HG02885 (cell line): ENCODE data around the gene PHLPP2.

Experiments
- ATAC-seq: cut with Tn5 transposase; IDR thresholded peaks from one replicate; pipeline ENCODE4 v1.9.1; 2021; ENCODE audit warnings: mild to moderate bottlenecking; ENCODE audit not compliant: unreplicated experiment, poor library complexity

PHLPP2 gene, protein sequence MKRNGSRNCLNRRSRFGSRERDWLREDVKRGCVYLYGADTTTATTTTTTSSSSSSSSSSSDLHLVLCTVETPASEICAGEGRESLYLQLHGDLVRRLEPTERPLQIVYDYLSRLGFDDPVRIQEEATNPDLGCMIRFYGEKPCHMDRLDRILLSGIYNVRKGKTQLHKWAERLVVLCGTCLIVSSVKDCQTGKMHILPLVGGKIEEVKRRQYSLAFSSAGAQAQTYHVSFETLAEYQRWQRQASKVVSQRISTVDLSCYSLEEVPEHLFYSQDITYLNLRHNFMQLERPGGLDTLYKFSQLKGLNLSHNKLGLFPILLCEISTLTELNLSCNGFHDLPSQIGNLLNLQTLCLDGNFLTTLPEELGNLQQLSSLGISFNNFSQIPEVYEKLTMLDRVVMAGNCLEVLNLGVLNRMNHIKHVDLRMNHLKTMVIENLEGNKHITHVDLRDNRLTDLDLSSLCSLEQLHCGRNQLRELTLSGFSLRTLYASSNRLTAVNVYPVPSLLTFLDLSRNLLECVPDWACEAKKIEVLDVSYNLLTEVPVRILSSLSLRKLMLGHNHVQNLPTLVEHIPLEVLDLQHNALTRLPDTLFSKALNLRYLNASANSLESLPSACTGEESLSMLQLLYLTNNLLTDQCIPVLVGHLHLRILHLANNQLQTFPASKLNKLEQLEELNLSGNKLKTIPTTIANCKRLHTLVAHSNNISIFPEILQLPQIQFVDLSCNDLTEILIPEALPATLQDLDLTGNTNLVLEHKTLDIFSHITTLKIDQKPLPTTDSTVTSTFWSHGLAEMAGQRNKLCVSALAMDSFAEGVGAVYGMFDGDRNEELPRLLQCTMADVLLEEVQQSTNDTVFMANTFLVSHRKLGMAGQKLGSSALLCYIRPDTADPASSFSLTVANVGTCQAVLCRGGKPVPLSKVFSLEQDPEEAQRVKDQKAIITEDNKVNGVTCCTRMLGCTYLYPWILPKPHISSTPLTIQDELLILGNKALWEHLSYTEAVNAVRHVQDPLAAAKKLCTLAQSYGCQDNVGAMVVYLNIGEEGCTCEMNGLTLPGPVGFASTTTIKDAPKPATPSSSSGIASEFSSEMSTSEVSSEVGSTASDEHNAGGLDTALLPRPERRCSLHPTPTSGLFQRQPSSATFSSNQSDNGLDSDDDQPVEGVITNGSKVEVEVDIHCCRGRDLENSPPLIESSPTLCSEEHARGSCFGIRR (N-terminal part only)

DNA sequence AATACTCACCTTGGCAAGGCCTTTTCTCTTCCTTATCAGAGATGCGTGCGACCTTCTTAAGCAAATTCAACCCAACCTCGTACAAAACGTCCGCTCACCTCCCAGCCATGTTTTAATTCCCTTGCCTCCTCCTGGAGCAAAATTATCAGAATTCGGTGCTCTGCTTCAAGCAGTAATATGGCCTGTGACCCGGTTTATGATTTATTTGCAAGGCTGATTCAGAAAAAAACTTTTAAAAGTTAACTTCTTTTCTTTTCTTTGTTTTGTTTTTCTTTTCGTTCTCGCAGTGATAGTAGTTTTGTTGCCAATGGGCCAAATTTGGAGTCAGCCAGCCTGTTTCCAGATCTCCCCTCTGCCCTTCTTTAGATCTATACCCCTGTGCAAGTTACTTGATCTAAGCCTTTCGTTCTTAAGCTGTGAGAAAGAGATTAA lies at the start of gene PHLPP2:
PHLPP2 (minus strand) TSS at position 382 of the 432 bp plus-strand sequence. CDS start 9,906 bp downstream, outside the sequence.
- ATAC-seq, result no peak

DNA sequence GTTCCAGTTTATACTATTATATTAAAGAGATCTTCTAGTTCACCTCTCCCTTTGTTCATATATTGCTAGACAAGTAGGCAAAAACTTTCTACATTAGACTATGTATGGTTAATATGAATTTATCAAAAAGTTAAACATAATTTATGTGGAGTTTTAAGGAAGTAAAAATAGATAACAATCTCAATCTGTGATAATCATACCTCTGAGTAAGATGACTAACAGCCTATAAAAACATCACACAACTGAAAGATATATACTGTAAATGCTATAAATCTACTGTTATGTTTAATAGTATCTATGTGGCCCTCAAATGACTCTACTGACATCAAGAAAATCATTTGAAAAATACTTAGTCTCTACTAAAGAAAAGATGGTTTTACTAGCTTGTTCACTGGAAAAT lies 47.1 kb upstream of the PHLPP2 start:
- no peak for ATAC-seq

DNA sequence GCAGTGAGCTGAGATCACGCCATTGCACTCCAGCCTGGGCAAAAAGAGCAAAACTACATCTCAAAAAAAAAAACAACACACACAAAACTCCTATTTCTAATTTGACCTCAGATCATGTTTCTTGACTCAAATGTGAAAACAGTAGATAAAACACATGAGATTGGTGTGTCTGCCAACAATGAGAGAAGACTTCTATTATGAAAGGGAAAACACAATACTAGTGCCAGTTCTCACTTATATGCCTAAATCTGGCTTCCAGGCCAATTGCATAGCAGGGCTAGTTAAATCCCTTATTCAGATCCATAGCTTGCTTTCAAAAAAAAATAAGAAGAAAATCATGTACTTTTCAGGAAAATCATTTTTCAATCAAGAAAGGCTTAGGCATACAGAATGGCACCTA lies 44.7 kb upstream of the PHLPP2 start:
- no peak for ATAC-seq

DNA sequence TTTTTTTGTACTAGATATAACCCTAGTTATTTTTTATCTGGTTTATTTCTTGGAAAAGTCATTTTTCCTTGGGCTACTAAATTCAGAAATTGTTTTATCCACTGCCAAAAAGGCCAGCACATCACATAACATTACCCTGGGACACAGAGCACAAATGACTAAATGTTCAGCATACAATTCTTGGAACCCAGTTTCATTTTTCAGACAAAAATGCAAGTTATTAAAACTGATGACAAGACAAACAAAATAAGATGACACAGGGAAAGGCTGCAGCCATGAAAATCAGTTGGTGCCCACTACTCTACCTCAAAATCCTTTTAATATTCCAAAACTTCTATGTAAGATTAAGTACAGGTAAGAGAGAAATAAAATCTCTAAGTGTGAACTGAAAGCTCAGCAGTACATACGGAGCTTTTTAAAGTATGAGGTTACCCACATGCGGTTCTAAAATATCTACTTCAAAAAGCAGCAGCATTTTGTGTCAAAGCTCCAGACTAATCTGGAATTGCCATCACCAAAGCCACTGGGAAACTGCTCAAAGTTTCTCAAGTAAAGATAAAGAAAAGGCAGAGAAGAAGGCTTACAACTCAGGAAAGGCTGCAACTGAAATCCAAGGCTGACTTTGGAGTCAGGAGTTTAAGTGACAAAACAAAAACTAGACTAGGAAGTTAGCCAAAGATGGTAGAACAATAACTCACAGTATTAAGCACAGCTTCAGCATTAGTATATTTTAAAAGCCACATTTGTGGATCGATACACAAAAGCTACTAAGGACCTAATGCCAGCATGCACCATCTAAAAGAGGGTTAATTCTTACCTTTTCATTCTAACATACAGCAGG lies 42.8 kb upstream of the PHLPP2 start:
- ATAC-seq, result no peak

DNA sequence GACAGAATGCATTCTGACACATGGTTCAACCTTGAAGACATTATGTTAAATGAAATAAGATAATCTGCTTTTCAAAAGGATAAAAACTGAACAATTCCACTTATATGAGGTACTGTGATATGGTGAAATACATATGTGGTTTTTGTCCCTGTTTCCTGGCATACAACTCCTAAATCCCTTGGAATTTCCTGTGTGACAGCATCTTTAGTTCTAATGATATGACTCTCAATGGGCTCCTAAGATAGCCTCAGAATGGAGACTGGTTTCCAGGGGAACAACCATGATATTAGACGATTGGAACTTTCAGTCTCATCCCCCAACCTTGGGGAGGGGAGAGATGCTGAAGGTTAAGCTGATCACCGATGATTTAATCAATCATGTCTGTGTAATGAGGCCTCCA lies 37.7 kb upstream of the PHLPP2 start:
- no peak for ATAC-seq

DNA sequence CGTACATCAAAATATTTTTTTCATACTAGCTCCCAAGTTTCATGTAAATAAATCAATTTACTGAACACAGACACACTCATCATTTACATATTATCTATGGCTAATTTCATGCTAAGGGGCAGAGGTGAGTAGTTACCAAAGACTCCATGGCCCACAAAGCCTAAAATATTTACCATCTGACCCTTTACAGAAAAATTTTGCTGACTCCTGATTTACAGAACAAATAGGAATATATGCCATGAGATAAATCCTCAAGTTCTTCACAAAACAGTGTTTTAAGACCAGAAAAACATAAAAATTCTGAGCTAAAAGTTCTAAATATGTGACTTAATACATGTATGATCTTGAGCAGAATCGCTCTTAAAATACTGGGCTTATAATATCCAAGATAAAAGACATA lies 36.6 kb upstream of the PHLPP2 start:
- ATAC-seq, result no peak

DNA sequence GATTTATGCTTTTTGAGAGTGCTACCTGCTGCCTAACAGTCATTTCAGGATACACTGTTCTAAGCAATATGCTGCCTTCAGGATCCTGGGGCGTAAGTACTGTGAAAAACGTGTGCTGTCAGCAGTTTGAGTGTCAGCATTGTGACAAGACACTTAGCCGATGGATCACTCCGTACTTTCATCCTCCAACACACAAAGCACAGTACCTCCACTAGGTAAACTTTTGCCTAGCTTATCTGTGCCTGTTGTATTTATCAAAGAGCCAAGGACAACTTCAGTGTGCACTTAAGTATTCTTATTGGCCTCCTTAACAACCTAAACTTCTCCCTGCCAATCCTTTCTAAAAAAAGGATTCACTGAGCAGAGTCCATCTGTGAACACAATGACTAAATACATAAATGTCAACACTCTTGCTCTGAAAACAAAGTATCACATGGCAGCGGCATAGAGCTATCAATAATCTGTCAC lies 33.8 kb upstream of the PHLPP2 start:
- no peak for ATAC-seq

DNA sequence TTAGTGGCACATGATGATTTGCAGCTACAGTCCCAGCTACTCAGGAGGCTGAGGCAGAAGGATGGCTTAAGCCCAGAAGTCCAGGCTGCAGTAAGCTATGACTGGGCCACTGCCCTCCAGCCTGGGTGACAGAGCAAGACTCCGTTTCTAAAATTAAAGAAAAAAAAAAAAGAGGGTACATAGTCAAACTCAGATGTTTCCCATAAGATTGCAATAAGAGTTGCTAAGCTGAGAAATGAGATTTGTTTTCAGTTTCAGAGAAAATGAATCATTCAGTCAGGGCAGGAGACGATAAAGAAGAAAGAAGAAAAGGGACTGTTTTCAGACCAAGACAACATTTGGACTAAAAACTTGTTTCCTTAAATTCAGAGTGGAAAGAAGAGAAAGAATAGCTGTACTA lies 30.2 kb upstream of the PHLPP2 start:
- ATAC-seq, result no peak

DNA sequence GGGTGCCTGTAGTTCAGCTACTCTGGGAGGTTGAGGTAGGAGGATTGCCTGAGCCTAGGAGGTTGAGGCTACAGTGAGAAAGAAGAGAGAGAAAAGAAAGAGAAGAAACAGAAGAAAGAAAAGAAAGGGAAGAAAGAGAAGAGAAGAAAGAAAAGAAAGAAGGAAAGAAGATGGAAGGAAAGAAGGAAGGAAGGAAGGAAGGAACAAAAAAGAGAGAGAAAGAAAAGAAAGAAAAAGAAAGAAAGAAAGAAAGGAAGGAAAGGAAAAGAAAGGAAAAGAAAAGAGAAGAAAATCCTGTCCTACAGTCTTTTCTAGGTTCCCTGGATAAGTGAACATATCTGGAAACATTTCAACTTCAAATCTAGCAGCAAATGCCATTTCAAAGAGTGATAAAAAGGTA lies 29.6 kb upstream of the PHLPP2 start:
- no peak for ATAC-seq

DNA sequence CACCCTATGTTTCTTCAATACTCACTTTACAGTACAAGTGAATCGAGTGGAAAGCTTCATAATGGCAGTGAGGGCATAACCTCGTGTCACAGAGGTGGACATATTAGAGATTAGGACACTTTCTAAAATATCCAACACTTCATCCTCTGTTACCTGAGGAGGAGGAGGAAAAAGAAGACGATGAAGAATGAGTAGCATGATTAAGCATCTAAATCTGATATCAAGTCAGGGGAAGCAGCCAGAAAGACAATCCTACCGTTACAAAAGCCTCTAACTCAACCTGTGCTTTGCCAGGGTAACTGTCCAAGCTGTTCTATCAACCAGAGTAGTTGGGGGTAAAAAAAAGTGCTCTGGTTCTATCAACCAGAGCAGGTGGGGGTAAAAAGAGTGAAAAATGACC lies 23.7 kb upstream of the PHLPP2 start:
- no peak for ATAC-seq

DNA sequence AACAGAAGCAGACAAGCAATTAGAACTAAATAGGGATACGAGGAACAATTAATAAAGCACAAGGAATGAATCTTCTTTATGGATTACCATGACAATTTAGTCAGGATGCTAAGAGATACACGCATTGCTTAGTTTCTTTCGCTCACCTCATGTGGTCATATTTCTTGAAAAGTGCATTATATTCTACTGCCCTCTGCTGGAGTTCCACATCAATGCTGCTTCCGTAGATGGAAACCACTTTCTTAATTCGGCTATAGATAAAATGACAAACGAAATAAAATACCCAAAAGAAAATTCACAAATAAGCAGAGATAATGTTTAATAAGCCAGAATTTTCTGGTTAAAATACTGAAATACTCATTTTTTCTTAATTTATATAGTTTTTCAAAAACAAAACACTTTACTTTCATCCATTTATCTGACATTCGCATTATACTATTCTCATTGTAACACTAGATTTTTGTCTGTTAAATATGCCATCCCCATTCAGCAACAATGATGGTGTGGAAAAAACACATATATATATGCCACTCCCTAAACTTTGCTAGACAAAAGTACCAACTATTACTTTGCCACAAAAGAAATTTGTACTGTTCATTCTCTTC lies 22.0 kb upstream of the PHLPP2 start:
- ATAC-seq, result no peak

DNA sequence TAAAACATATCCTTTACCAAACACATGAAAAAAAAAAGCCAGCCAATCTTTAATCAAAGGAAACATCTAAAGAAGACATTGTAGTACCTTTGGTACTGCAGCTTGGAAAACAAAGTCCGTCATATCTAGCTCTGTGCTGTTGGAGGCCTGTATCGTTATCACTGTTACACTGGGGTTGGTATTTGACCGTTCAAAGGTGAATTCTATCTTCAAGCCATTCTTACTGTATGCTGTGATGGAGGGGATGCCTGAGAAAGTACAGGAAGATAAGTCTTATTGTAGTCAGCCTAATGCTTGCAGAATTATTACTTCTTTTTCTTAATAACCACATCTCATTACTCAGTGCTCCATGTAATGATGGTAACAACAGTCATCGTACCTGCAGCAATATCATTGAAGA lies 14.4 kb upstream of the PHLPP2 start:
- no peak for ATAC-seq

DNA sequence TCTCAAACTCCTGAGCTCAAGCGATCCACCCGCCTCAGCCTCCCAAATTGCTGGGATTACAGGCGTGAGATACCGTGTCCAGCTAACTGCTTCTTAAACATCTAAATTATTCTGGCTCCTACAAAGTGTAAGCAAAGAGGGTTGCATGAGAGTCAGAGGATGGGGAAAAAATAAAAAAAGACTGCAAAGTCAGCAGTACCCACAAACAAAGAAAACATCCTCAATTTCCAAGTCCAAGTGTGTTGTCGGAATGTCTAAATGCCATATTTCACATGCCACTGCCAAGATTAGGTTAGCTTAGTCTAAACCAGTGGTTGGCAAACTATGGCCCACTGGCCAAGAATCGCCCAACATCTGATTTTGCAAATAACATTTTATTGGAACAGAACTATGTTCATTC lies 13.0 kb upstream of the PHLPP2 start:
- ATAC-seq, result no peak

DNA sequence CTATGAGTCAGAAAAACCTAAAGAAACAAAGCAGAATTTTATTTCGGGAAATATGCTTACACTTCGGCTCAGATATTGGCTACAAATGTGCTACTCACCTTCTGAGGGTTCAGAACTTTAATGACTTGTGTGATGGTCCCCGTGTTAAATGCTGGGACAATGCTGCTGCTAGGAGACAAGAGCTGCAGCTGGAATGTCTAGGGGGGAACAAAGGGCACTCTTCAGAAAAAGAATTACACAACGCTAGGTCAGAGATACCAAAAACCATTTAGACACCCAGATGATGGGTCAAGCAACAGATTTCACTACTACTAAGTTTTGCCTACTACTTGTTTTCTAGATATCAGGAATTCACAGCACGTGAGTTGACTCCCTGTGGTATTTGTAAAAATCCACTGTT lies 10.0 kb upstream of the PHLPP2 start:
- ATAC-seq, result no peak

DNA sequence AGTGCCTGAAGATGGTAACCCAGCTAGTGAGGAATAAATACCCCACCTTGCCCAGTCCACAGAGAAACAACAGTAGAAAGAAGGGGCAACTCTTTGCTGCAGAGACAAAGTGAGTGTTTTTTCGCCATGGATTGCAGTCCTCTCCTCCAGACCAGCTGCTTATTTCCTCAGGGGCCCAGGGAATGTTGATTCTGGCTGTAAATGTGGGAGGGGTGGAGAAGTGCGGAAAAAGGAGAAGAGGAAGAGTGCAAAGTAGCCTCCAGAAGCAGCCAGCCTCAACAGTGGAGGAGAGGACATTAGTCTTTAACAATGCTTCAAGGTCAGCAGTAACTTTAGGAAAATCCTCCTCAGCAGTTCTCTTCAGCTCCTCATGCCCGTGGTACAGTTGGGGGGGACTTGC lies 8.1 kb upstream of the PHLPP2 start:
- no peak for ATAC-seq

DNA sequence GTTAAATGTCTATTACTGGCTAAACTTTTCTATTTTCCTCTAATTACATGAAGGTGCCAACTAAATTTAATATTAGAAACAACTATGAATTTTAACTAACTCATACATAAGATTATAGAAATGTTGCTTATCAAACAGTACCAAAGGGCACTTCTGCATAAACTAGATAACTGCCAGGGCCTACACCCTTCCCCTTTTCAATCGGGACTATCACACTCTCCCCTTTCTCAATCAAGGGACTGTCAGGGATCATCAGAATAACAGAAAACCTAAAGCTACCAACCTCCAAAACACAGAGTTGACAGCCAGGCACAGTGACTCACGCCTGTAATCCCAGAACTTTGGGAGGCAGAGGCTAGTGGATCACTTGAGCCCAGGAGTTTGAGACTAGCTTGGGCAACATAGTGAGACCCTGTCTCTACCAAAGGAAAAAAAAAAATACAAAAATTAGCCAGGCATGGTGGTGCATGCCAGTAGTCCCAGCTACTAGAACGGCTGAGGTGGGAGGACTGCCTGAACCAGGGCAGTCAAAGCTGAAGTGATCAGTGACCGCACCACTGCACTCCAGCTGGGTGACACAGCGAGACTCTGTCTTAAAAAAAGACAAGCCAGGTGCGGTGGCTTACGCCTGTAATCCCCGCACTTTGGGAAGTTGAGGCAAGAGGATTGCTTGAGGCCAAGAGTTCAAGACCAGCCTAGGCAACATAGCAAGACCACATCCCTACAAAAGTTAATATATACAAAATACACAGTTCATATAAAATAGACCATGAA lies 3.2 kb upstream of the PHLPP2 start:
- no peak for ATAC-seq

DNA sequence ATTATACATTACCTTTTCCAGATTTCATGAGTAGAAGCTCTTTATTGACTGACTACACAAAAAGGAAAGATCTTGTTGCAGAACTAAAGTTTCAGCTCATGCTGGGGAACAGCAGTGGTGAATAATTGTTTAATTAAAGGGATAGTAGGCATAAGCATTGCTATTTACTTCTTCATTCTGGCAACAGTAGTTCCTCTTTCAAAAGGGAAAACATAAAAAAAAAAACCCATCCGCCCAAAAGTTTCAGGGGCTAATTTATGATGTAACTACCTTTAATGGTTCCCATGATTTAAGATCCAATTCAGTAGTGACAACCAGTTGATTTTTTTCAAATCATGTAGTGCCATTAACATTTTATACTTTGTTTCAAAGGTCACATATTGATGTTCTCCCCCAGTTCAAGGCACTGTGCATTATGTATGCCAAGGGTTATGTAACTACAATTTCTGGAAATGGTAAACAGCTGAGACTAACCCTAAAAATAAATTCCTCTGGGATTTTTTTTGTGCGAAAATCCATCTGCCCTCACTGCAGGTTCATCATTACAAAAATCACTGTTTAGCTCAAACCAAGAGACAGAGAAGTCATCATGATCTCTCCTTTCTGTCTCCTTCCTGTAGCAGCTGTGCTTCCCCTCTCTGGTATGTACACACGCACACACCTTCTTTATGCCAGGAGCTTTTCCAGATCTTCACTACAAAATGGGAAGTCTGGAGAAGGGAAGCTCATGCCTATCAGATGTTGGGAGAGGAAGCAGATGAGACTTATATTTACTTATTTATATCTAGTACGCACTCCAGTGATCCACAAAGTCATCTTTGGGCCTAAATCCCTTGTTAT lies 2.2 kb upstream of the PHLPP2 start:
- ATAC-seq, result no peak
